ENCODE data around the gene SLC4A8.

Gene SLC4A8

GRCh38 chr12:51424662-51425539 lies at the start of gene SLC4A8:
Gene SLC4A8 (plus strand): TSS chr12:51424831. CDS start chr12:51424988, 157 bp downstream.
- DNase-seq, result peak; percentile 56

- DNase-seq, result no peak
Measured at GRCh38 chr12:51374856-51375255, 49.8 kb upstream of the SLC4A8 start.

GRCh38 chr12:51377099-51377984 lies 47.3 kb upstream of the SLC4A8 start:
- DNase-seq, result no peak

GRCh38 chr12:51378749-51379148 lies 45.9 kb upstream of the SLC4A8 start:
- DNase-seq, result no peak

GRCh38 chr12:51379571-51379970 lies 45.1 kb upstream of the SLC4A8 start:
- no peak for DNase-seq

GRCh38 chr12:51381226-51382079 lies 43.2 kb upstream of the SLC4A8 start:
- DNase-seq, result no peak

GRCh38 chr12:51382173-51382572 lies 42.5 kb upstream of the SLC4A8 start:
- DNase-seq, result no peak

- DNase-seq, result no peak
Measured at GRCh38 chr12:51383269-51383905, 41.2 kb upstream of the SLC4A8 start.

GRCh38 chr12:51386351-51386750 lies 38.3 kb upstream of the SLC4A8 start:
- DNase-seq, result no peak

- no peak for DNase-seq
Measured at GRCh38 chr12:51388069-51388799, 36.4 kb upstream of the SLC4A8 start.

- no peak for DNase-seq
Measured at GRCh38 chr12:51388846-51389245, 35.8 kb upstream of the SLC4A8 start.

- DNase-seq, result no peak
Measured at GRCh38 chr12:51389302-51389999, 35.2 kb upstream of the SLC4A8 start.

- DNase-seq, result no peak
Measured at GRCh38 chr12:51390457-51390856, 34.2 kb upstream of the SLC4A8 start.

- DNase-seq, result no peak
Measured at GRCh38 chr12:51390891-51391282, 33.7 kb upstream of the SLC4A8 start.

GRCh38 chr12:51391283-51392123 lies 33.1 kb upstream of the SLC4A8 start, which contains the start of gene GALNT6:
Gene GALNT6 (minus strand): TSS chr12:51391406. CDS start chr12:51379781, 11,625 bp downstream.
- DNase-seq, result peak; percentile 58

GRCh38 chr12:51392556-51393237 lies 31.9 kb upstream of the SLC4A8 start:
- no peak for DNase-seq

- peak; percentile 44 for DNase-seq
Measured at GRCh38 chr12:51393676-51394545, 30.7 kb upstream of the SLC4A8 start.

All from activated effector memory CD4-positive, alpha-beta T cell treated with Interleukin-2 at 50 U/mL for 16 hours (primary cell).